NCI-H524 treated with DMSO at 0.1 percent for 48 hours (cell line): ENCODE data around the gene NOS2.

Source experiments
- DNase-seq: peaks from one replicate; lab custom pipeline; 2025; lab: John Stamatoyannopoulos, UW

The NOS2 gene

GRCh38 chr17:27819145-27819544 is 18.8 kb upstream of the NOS2 start:
- no peak for DNase-seq

- DNase-seq = no peak
Observed at GRCh38 chr17:27818401-27819105, 18.2 kb upstream of the NOS2 start.

- no peak for DNase-seq
Observed at GRCh38 chr17:27817731-27818130, 17.4 kb upstream of the NOS2 start.

GRCh38 chr17:27816946-27817345 is 16.6 kb upstream of the NOS2 start:
- no peak for DNase-seq

- no peak for DNase-seq
Observed at GRCh38 chr17:27811961-27812360, 11.6 kb upstream of the NOS2 start.

- no peak for DNase-seq
Observed at GRCh38 chr17:27810902-27811557, 10.7 kb upstream of the NOS2 start.

- no peak for DNase-seq
Observed at GRCh38 chr17:27810211-27810901, 10.0 kb upstream of the NOS2 start.

GRCh38 chr17:27809555-27809954 is 9.2 kb upstream of the NOS2 start:
- DNase-seq = no peak

GRCh38 chr17:27808628-27809027 is 8.3 kb upstream of the NOS2 start:
- no peak for DNase-seq

- DNase-seq = no peak
Observed at GRCh38 chr17:27807567-27808470, 7.5 kb upstream of the NOS2 start.

GRCh38 chr17:27805520-27806146 is 5.3 kb upstream of the NOS2 start:
- peak; percentile 48 for DNase-seq

- no peak for DNase-seq
Observed at GRCh38 chr17:27804113-27804512, 3.8 kb upstream of the NOS2 start.

GRCh38 chr17:27802962-27803680 is 2.8 kb upstream of the NOS2 start:
- no peak for DNase-seq

- DNase-seq = no peak
Observed at GRCh38 chr17:27802033-27802432, 1.7 kb upstream of the NOS2 start.

- no peak for DNase-seq
Observed at GRCh38 chr17:27798376-27798775, 2.0 kb downstream of the NOS2 start.

- DNase-seq = no peak
Observed at GRCh38 chr17:27797390-27798091, 2.8 kb downstream of the NOS2 start.

- no peak for DNase-seq
Observed at GRCh38 chr17:27793906-27794569, 6.3 kb downstream of the NOS2 start.

- no peak for DNase-seq
Observed at GRCh38 chr17:27793168-27793905, 7.0 kb downstream of the NOS2 start.

GRCh38 chr17:27792095-27792494 is 8.2 kb downstream of the NOS2 start:
- no peak for DNase-seq
